SU-DHL-6 (cell line): ENCODE measurements around the gene WASHC4.

Experiments
- EZH2phosphoT487 ChIP-seq: fragments of 200-600 bp; sonication (generic), shearing (Covaris generic); conservative IDR thresholded peaks from 2 replicates; pipeline ENCODE4 v1.6.1; 2018; ENCODE audit warnings: mild to moderate bottlenecking, antibody characterized with exemption, low read length, moderate library complexity, mixed read lengths
- TF ChIP-seq, protein P1 (sequence below): fragments of 200-600 bp; sonication (generic); IDR thresholded peaks from one replicate; pipeline ENCODE4 v1.5.1; 2017; ENCODE audit warnings: antibody characterized with exemption, mild to moderate bottlenecking, low read length, moderate library complexity; ENCODE audit not compliant: insufficient read depth, poor library complexity, severe bottlenecking

DNA sequence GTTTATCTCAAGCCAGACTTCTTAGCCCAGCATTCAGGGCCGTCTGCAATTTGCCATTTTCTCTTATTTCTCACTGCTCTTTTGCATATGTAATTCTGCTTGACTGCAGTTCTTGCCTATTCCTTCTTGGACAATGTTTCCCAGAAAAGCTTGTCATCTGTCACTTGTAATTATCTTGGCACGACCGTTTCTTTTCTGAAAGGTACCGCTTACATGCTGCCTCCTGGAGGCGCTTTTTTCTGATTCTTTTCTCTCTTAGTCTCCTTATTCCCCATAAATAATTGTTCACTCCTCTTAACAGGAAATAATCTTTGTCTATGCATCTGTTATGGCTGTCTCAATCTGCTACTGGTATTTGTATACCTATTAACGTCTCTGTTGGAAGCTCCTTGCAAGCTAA, 22.0 kb upstream of the WASHC4 start:
- TF ChIP-seq, protein P1, sequence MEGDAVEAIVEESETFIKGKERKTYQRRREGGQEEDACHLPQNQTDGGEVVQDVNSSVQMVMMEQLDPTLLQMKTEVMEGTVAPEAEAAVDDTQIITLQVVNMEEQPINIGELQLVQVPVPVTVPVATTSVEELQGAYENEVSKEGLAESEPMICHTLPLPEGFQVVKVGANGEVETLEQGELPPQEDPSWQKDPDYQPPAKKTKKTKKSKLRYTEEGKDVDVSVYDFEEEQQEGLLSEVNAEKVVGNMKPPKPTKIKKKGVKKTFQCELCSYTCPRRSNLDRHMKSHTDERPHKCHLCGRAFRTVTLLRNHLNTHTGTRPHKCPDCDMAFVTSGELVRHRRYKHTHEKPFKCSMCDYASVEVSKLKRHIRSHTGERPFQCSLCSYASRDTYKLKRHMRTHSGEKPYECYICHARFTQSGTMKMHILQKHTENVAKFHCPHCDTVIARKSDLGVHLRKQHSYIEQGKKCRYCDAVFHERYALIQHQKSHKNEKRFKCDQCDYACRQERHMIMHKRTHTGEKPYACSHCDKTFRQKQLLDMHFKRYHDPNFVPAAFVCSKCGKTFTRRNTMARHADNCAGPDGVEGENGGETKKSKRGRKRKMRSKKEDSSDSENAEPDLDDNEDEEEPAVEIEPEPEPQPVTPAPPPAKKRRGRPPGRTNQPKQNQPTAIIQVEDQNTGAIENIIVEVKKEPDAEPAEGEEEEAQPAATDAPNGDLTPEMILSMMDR, result no peak
- TF ChIP-seq EZH2phosphoT487, result no peak
